ENCODE measurements around the gene SHMT2.

- TF ChIP-seq KDM1A (IDR thresholded peaks at IDR 0.05), result no peak
- no peak for TF ChIP-seq CTCF (IDR thresholded peaks at IDR 0.05 in 2 of 3, conservative IDR thresholded peaks at IDR 0.05 in 1 of 3; ENCODE audit: insufficient read depth in 2 of 3, low read depth in 1 of 3, low read length in 3 of 3)
- no peak for TF ChIP-seq CREB5 (CRISPR knock-in tag; IDR thresholded peaks at IDR 0.05)
- no peak for TF ChIP-seq JUN (IDR thresholded peaks at IDR 0.05; ENCODE audit: borderline replicate concordance, low read depth, low read length)
- TF ChIP-seq JUN (CRISPR knock-in tag; IDR thresholded peaks at IDR 0.05; ENCODE audit: borderline replicate concordance), result no peak
- TF ChIP-seq ZBTB49 (CRISPR knock-in tag; IDR thresholded peaks at IDR 0.05; ENCODE audit: borderline replicate concordance), result no peak
- TF ChIP-seq BRD4 (IDR thresholded peaks at IDR 0.05), result no peak
- TF ChIP-seq AFF4 (CRISPR knock-in tag; IDR thresholded peaks at IDR 0.05), result no peak
- no peak for TF ChIP-seq ZNF644 (tag; IDR thresholded peaks at IDR 0.05; ENCODE audit: low read depth)
- TF ChIP-seq ZSCAN32 (CRISPR knock-in tag; IDR thresholded peaks at IDR 0.05), result no peak
- no peak for TF ChIP-seq POLR2A (conservative IDR thresholded peaks at IDR 0.05)
- no peak for TF ChIP-seq ATF3 (IDR thresholded peaks at IDR 0.05)
- TF ChIP-seq ATF3 (CRISPR knock-in tag; conservative IDR thresholded peaks at IDR 0.05), result no peak
- TF ChIP-seq HDAC3 (IDR thresholded peaks at IDR 0.05; ENCODE audit: borderline replicate concordance, partially characterized antibody), result no peak
Observed at GRCh38 chr12:57236201-57236924, 6.9 kb downstream of the SHMT2 start.

Measured in K562 (cell line).